Measurements from ENCODE around the gene ZMIZ1.
A peak's percentile ranks its signal among the peaks of the same experiment; 100 is the strongest.
"Not testable (repeated sequence)": the region's sequence is repeated elsewhere in the genome, so short reads cannot be mapped to it uniquely, and the experiment has no call there.

The ZMIZ1 gene

GRCh38 chr10:79034271-79034876 is 34.4 kb upstream of the ZMIZ1 start:
- no peak overlapping the region for H3K14ac ChIP-seq (ENCODE audit: low read length in 2 of 2)
- no peak overlapping the region for H2BK12ac ChIP-seq (ENCODE audit: low read length in 2 of 2)
- no peak overlapping the region for H3K23ac ChIP-seq (ENCODE audit: low read length in 2 of 2)
- no peaks in the 10 kb centered on the region for H3K36me3 ChIP-seq (ENCODE audit: control insufficient read depth in 1 of 2, insufficient read depth in 2 of 2, low read depth in 1 of 2, low read length in 2 of 2)
- H3K18ac ChIP-seq (ENCODE audit: low read depth in 1 of 2, low read length in 2 of 2) = peak overlapping the region in 1 of 2 experiments; percentile 34
- no peak overlapping the region for H3K27ac ChIP-seq (ENCODE audit: low read length, poor library complexity, severe bottlenecking)
- H3K4me1 ChIP-seq (ENCODE audit: control insufficient read depth, insufficient read depth, low read depth, low read length) = peaks cover 3% of the 10 kb centered on the region
- no peak for DNase-seq
- H3K9me3 ChIP-seq (ENCODE audit: control insufficient read depth, low read length) = no peaks in the 10 kb centered on the region
- peaks cover 19 to 21% of the 10 kb centered on the region in 2 experiments for H3K27me3 ChIP-seq (ENCODE audit: control insufficient read depth in 1 of 2, insufficient read depth in 1 of 2, low read length in 2 of 2)
- no peak overlapping the region for H3K9ac ChIP-seq (ENCODE audit: low read length)
- H2BK5ac ChIP-seq (ENCODE audit: low read depth, low read length, poor library complexity, severe bottlenecking) = no peak overlapping the region
- H3K4me3 ChIP-seq (ENCODE audit: insufficient read depth in 1 of 2, low read depth in 1 of 2, low read length in 2 of 2) = no peak overlapping the region
- H3K4me2 ChIP-seq (ENCODE audit: low read length, poor library complexity, severe bottlenecking) = no peak overlapping the region
- no peak overlapping the region for H2AK5ac ChIP-seq (ENCODE audit: low read length, severe bottlenecking)
- H3K79me1 ChIP-seq (replicated peaks; ENCODE audit: low read length, poor library complexity, severe bottlenecking) = no peaks in the 10 kb centered on the region
- WGBS = 88% methylated on average over 9 of the region's 9 CpGs
- H2AFZ ChIP-seq (ENCODE audit: low read depth, low read length) = no peak overlapping the region
- H2BK120ac ChIP-seq (ENCODE audit: low read depth, low read length) = no peak overlapping the region
- H4K8ac ChIP-seq (ENCODE audit: low read length) = no peak overlapping the region
- no peak overlapping the region for H2BK15ac ChIP-seq (ENCODE audit: low read depth, poor library complexity, severe bottlenecking)
- H3K4ac ChIP-seq (ENCODE audit: low read depth in 1 of 2, low read length in 2 of 2) = no peak overlapping the region
- no peak overlapping the region for H4K91ac ChIP-seq (ENCODE audit: low read length)

- H2BK120ac ChIP-seq (ENCODE audit: low read depth, low read length); H3K23ac ChIP-seq (ENCODE audit: low read length in 2 of 2); H3K14ac ChIP-seq (ENCODE audit: low read length in 2 of 2); H2AK5ac ChIP-seq (ENCODE audit: low read length, severe bottlenecking); H3K4me3 ChIP-seq (ENCODE audit: insufficient read depth in 1 of 2, low read depth in 1 of 2, low read length in 2 of 2); H3K9ac ChIP-seq (ENCODE audit: low read length); H2BK15ac ChIP-seq (ENCODE audit: low read depth, poor library complexity, severe bottlenecking); DNase-seq; H3K4me2 ChIP-seq (ENCODE audit: low read length, poor library complexity, severe bottlenecking); H2BK5ac ChIP-seq (ENCODE audit: low read depth, low read length, poor library complexity, severe bottlenecking); H2BK12ac ChIP-seq (ENCODE audit: low read length in 2 of 2); H3K18ac ChIP-seq (ENCODE audit: low read depth in 1 of 2, low read length in 2 of 2); H3K9me3 ChIP-seq (ENCODE audit: control insufficient read depth, low read length); H3K79me1 ChIP-seq (replicated peaks; ENCODE audit: low read length, poor library complexity, severe bottlenecking); H3K36me3 ChIP-seq (ENCODE audit: control insufficient read depth in 1 of 2, insufficient read depth in 2 of 2, low read depth in 1 of 2, low read length in 2 of 2); H3K4me1 ChIP-seq (ENCODE audit: control insufficient read depth, insufficient read depth, low read depth, low read length); H4K91ac ChIP-seq (ENCODE audit: low read length); H2AFZ ChIP-seq (ENCODE audit: low read depth, low read length); H3K27ac ChIP-seq (ENCODE audit: low read length, poor library complexity, severe bottlenecking); H3K4ac ChIP-seq (ENCODE audit: low read depth in 1 of 2, low read length in 2 of 2); H4K8ac ChIP-seq (ENCODE audit: low read length): not testable (repeated sequence)
- H3K27me3 ChIP-seq (ENCODE audit: control insufficient read depth in 1 of 2, insufficient read depth in 1 of 2, low read length in 2 of 2) = peaks cover 0 to 11% of the 10 kb centered on the region in 2 experiments
- 88% methylated on average over 5 of the region's 6 CpGs for WGBS
Measured at GRCh38 chr10:79036416-79036815, 32.4 kb upstream of the ZMIZ1 start.

DNA sequence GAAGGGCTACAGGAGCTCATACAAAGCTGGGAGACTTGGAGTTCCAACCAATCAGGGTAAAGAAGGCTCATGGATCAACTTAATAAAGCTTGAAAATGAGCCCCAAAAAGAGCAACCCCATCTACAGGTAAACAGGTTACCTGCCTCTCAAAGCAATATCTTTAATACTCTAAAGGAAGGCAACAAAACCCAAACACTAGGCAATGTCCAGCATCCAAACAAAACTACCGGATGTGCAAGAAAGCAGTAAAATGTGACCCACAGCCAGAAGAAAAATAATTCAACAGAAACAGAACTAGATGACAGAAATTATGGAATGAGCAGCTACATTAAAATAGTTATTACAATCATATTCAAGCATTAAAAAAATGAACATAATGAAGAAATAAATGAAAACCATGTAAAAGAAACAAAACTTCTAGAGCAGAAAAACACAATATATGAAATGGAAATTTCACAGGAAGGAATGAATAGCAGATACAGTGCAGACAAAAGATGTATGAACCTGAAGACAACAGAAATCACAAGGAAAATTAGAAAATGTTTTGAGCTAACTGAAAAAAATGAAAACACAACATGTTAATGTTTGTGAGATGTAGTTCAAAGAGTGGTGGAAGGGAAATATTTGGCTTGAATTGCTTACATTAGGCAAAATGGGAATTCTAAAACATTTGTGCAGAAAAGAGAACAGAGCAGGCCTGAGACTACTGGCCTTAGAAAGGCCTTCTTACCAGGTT is 30.5 kb upstream of the ZMIZ1 start:
- no peak overlapping the region for H4K91ac ChIP-seq (ENCODE audit: low read length)
- H2BK12ac ChIP-seq (ENCODE audit: low read length in 2 of 2) = no peak overlapping the region
- peak overlapping the region; percentile 84 for H4K8ac ChIP-seq (ENCODE audit: low read length)
- H3K4ac ChIP-seq (ENCODE audit: low read depth in 1 of 2, low read length in 2 of 2) = no peak overlapping the region
- H3K9ac ChIP-seq (ENCODE audit: low read length) = no peak overlapping the region
- H3K36me3 ChIP-seq (ENCODE audit: control insufficient read depth in 1 of 2, insufficient read depth in 2 of 2, low read depth in 1 of 2, low read length in 2 of 2) = no peaks in the 10 kb centered on the region
- H3K4me3 ChIP-seq (ENCODE audit: insufficient read depth in 1 of 2, low read depth in 1 of 2, low read length in 2 of 2) = no peak overlapping the region
- H3K18ac ChIP-seq (ENCODE audit: low read depth in 1 of 2, low read length in 2 of 2) = no peak overlapping the region
- H3K27ac ChIP-seq (ENCODE audit: low read length, poor library complexity, severe bottlenecking) = no peak overlapping the region
- H3K9me3 ChIP-seq (ENCODE audit: control insufficient read depth, low read length) = no peaks in the 10 kb centered on the region
- H3K4me2 ChIP-seq (ENCODE audit: low read length, poor library complexity, severe bottlenecking) = no peak overlapping the region
- no peaks in the 10 kb centered on the region for H3K79me1 ChIP-seq (replicated peaks; ENCODE audit: low read length, poor library complexity, severe bottlenecking)
- peaks cover 0 to 11% of the 10 kb centered on the region in 2 experiments for H3K27me3 ChIP-seq (ENCODE audit: control insufficient read depth in 1 of 2, insufficient read depth in 1 of 2, low read length in 2 of 2)
- WGBS = 100% methylated on average over 1 of the region's 1 CpG
- no peak overlapping the region for H2BK5ac ChIP-seq (ENCODE audit: low read depth, low read length, poor library complexity, severe bottlenecking)
- H2AFZ ChIP-seq (ENCODE audit: low read depth, low read length) = no peak overlapping the region
- no peak overlapping the region for H2BK120ac ChIP-seq (ENCODE audit: low read depth, low read length)
- no peak overlapping the region for H2AK5ac ChIP-seq (ENCODE audit: low read length, severe bottlenecking)
- DNase-seq = no peak
- peaks cover 2% of the 10 kb centered on the region for H3K4me1 ChIP-seq (ENCODE audit: control insufficient read depth, insufficient read depth, low read depth, low read length)
- H3K23ac ChIP-seq (ENCODE audit: low read length in 2 of 2) = no peak overlapping the region
- no peak overlapping the region for H3K14ac ChIP-seq (ENCODE audit: low read length in 2 of 2)
- H2BK15ac ChIP-seq (ENCODE audit: low read depth, poor library complexity, severe bottlenecking) = no peak overlapping the region

GRCh38 chr10:79038841-79039201 is 29.9 kb upstream of the ZMIZ1 start:
- Histone ChIP-seq H3K79me1 (replicated peaks; ENCODE audit: low read length, poor library complexity, severe bottlenecking) (no peaks in the 10 kb centered on the region), H2BK15ac (ENCODE audit: low read depth, poor library complexity, severe bottlenecking) (no peak overlapping the region), H3K4me1 (ENCODE audit: control insufficient read depth, insufficient read depth, low read depth, low read length) (peaks cover 2% of the 10 kb centered on the region), H2AFZ (ENCODE audit: low read depth, low read length) (no peak overlapping the region), H4K91ac (ENCODE audit: low read length) (no peak overlapping the region), H3K4me2 (ENCODE audit: low read length, poor library complexity, severe bottlenecking) (no peak overlapping the region), H3K23ac (ENCODE audit: low read length in 2 of 2) (no peak overlapping the region), H2BK5ac (ENCODE audit: low read depth, low read length, poor library complexity, severe bottlenecking) (no peak overlapping the region), H3K9ac (ENCODE audit: low read length) (no peak overlapping the region), H2AK5ac (ENCODE audit: low read length, severe bottlenecking) (no peak overlapping the region), H3K4ac (ENCODE audit: low read depth in 1 of 2, low read length in 2 of 2) (no peak overlapping the region), H3K14ac (ENCODE audit: low read length in 2 of 2) (no peak overlapping the region), H2BK120ac (ENCODE audit: low read depth, low read length) (no peak overlapping the region), H3K27me3 (ENCODE audit: control insufficient read depth in 1 of 2, insufficient read depth in 1 of 2, low read length in 2 of 2) (peaks cover 0 to 12% of the 10 kb centered on the region in 2 experiments), H2BK12ac (ENCODE audit: low read length in 2 of 2) (no peak overlapping the region), H3K36me3 (ENCODE audit: control insufficient read depth in 1 of 2, insufficient read depth in 2 of 2, low read depth in 1 of 2, low read length in 2 of 2) (no peaks in the 10 kb centered on the region), H3K18ac (ENCODE audit: low read depth in 1 of 2, low read length in 2 of 2) (peak overlapping the region in 1 of 2 experiments; percentile 38), H3K9me3 (ENCODE audit: control insufficient read depth, low read length) (no peaks in the 10 kb centered on the region), H3K4me3 (ENCODE audit: insufficient read depth in 1 of 2, low read depth in 1 of 2, low read length in 2 of 2) (no peak overlapping the region), H3K27ac (ENCODE audit: low read length, poor library complexity, severe bottlenecking) (no peak overlapping the region), H4K8ac (ENCODE audit: low read length) (peak overlapping the region; percentile 84)
- peak; percentile 37 for DNase-seq
- WGBS = 32% methylated on average over 5 of the region's 5 CpGs

Measured in mesenchymal stem cell (in vitro differentiated cells and primary cell).